Measurements from ENCODE around the gene MADCAM1.
"Not testable (repeated sequence)": the region's sequence is repeated elsewhere in the genome, so short reads cannot be mapped to it uniquely, and the experiment has no call there.

The MADCAM1 gene

GRCh38 chr19:496112-496665 is at the start of gene MADCAM1:
MADCAM1 (plus strand) TSS chr19:496486; CDS start chr19:496500, 14 bp downstream.
- no peak for DNase-seq

GRCh38 chr19:447064-447426 is 49.2 kb upstream of the MADCAM1 start:
- no peak for DNase-seq

DNA sequence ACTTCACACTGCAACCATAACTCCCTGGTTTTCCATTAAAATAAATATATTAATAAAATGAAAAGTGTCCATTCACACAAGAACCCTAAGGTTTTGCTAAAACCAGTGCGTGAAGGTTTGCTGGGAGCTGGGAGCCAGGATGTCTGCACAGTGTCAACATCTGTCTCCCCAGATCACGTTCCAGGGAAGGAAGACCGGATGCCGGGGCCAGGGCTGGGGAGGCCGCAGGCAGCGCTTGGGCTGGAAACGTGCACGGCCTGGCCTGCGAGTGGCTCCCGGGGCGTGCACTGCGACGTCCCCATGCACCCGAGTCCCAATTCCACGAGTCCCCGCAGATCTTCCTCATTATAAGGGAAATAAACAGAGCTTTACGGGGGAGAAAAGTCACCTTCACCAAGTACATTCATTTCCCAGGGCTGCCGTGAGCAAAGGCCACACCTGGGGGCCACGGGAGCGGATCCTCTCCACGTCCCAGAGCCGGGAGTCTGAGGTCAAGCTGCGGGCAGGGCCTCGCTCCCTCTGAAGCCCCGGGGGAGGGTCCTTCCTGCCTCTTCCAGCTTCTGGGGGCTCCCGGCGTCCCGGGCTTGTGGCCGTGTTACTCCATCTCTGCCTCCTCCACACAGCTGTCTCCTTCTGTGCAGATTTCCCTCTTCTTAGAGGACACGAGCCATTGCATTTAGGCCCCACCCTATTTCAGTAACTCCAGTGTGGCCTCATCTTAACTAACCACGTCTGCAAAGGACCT is 48.3 kb upstream of the MADCAM1 start:
- no peak for DNase-seq

DNA sequence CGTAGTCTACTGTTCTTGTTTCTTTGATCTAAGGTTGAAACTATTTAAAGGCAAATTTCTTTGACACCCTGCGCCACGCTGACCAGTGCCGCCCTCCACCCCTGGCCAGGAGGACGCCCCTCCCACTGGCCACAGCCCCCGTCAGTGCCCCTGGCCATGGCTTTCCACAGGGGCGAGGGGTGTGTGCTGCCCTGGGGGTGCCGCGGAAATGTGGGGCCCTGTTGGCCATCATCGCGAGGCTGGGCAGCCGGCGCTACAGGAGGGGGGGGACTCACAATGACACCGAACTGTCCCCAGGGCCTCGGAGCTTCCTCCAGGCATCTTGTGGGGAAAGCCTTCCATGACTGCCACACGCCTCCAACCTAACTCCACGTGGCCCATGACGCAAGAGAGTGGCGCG is 46.4 kb upstream of the MADCAM1 start:
- no peak for DNase-seq

GRCh38 chr19:450912-451481 is 45.3 kb upstream of the MADCAM1 start:
- DNase-seq: not testable (repeated sequence)

DNA sequence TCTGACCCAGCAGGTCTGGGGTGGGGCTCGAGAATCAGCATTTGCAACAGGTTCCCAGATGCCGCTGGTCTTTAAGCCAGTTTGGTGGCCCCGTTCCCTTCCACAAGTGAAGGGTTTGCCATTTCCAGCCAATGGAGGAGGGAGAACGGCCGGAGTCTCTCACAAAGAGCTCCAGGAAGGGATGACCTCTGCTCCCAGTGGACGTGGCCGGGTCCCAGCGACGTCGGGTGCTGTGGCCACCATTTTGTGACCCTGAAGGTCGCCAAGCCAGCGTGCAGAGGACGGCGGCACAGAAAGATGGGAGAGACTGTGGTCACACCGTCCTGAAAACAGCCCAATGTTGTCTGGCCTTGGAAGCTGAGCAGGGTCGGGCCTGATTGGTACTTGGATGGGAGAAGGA is 43.5 kb upstream of the MADCAM1 start:
- no peak for DNase-seq

DNA sequence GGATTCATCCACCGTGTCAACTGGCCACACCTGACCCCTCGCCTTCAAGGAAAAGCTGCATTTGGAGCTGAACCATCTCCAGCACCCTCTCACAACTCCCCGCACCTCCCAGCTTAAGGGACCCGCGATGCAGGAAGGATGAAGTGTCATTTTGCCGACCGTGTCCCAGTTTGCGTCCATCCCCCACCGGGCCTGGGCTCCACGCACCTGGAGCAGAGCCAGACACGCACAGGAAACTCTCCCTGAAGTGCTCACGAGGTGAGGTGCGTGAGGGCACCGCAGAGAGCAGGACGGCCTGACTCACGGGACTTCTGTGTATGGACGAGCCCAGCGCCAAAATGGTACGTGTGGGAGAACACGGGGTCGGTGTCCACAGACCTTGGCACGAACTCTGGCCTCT is 42.7 kb upstream of the MADCAM1 start:
- DNase-seq: no peak

DNA sequence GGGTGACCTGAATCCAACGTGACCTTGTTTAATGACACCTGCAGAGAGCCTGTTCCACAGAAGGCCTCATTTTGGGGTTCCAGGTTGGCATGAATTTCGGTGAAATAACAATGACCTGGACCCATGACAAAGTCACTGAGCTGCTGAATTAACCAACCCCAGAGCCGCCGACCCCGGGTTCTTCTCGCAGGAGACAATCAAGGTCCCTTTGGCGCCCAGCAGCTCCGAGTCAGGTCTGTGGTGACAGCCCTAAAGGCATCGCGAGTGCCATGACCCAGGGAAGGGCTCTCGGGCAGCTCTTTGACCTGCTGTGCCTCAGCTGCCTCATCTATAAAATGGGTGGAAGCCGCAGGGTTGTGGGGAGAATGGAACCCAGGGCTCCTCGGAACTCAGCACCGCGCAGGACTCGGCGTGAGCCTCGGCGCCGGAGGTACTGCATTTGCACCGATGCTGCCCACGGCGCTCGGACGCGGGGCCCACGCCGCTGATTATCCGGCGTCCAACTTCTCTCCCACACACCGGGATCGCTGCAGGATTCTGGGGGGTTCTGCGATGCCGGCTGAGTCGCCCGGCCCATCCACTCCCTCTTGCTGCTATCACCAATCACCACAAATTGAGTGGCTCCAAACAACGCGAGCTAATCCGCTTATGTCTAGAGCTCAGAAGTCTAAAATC is 41.1 kb upstream of the MADCAM1 start:
- no peak for DNase-seq

- no peak for DNase-seq
Observed at GRCh38 chr19:455851-456546, 40.3 kb upstream of the MADCAM1 start.

- no peak for DNase-seq
Observed at GRCh38 chr19:456547-457110, 39.7 kb upstream of the MADCAM1 start.

DNA sequence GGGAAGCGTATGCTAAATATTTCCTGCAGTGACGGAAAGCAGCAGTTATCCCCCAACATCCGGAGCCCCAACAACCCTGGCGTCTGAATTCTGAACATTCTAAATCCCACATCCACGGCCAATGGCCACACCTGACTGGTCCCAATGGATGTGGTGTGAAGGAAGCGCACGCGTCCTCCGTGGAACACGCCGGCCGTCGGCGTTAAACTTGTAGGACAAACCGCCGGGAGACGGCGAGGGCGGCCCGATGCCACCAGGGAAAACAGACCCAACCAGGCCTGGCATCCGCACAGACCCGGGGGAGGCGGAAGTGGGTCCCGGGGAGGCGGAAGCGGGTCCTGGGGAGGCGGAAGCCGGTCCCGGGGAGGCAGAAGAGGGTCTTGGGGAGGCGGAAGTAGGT is 38.6 kb upstream of the MADCAM1 start:
- no peak for DNase-seq

DNA sequence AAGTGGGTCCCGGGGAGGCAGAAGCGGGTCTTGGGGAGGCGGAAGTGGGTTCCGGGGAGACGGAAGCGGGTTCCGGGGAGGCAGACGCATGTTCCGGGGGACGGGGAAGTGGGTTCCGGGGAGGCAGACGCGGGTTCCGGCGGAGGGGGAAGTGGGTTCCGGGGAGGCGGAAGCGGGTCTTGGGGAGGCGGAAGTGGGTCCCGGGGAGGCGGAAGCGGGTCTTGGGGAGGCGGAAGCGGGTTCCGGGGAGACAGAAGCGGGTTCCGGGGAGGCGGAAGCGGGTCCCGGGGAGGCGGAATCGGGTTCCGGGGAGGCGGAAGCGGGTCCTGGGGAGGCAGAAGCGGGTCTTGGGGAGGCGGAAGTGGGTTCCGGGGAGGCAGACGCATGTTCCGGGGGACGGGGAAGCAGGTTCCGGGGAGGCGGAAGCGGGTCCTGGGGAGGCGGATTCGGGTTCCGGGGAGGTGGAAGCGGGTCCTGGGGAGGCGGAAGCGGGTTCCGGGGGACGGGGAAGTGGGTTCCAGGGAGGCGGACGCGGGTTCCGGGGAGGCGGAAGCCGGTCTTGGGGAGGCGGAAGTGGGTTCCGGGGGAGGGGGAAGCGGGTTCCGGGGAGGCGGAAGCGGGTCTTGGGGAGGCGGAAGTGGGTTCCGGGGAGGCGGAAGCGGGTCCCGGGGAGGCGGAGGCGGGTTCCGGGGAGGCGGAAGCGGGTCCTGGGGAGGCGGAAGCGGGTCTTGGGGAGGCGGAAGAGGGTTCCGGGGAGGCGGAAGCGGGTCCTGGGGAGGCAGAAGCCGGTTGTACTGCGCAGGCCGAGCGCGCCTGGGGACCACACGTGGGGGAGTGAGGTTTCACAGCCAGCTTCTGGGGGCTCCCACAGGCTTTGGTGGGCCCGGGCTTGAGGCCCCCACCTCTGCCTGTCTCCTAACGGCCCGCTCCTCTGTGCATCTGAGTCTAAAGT is 37.9 kb upstream of the MADCAM1 start:
- DNase-seq: no peak

- peak; percentile 62 for DNase-seq
Observed at GRCh38 chr19:459724-460511, 36.4 kb upstream of the MADCAM1 start.

GRCh38 chr19:460877-461720 is 35.2 kb upstream of the MADCAM1 start, which contains the start of gene SHC2:
SHC2 (minus strand) TSS chr19:461033; CDS start chr19:460996, 37 bp downstream.
- DNase-seq: peak; percentile 16

DNA sequence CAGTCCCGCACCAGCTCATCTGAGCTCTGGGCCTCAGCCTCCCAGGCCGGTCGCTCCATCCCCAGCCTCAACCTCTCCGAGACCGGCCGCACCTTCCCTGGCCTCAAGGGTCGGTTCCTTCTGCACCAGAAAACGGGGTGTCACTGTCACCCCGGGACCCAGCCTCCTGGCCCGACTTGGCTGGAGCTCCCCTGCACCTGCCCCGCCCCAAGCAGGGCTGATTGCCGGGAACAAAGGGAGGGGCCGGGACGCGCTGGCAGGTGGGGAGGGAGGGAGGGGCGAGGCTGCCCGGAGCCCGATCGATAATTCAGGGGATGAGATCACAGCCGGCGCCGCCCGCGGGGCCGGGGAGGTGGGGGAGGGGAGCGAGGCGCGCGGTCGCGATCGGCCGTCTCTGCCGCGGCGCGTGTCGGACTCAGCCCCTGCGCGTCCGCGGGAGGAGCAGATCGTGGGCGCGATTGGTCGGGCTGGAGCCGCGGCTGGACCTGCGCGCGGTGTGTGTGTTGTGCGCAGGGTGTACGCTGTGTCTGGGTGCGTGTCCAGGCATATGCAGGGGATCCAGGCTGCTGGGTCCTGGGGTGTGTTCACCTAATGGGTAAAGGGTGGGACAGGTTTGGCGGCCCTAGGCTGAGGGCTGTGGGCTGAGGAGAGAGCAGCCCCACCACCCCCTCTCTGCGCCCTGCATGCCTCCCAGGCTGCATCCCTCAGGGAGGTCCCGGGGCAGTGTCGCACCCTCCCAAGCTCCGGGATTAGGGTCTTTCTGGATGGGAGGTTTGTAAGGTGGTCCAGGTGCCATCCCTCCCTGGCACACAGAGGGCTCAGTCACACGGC is 34.4 kb upstream of the MADCAM1 start:
- DNase-seq: peak; percentile 27

GRCh38 chr19:463483-464207 is 32.6 kb upstream of the MADCAM1 start:
- no peak for DNase-seq

- DNase-seq: no peak
Observed at GRCh38 chr19:464208-464545, 32.1 kb upstream of the MADCAM1 start.
